GM21723 (cell line): ENCODE data around the gene AZU1.
"Not testable (repeated sequence)": the region's sequence is repeated elsewhere in the genome, so short reads cannot be mapped to it uniquely, and the experiment has no call there.

Experiments
- ATAC-seq: cut with Tn5 transposase; IDR thresholded peaks from one replicate; pipeline ENCODE4 v1.9.1; 2021; ENCODE audit warnings: mild to moderate bottlenecking, moderate library complexity; ENCODE audit not compliant: unreplicated experiment

The AZU1 gene

GRCh38 chr19:824885-825284, 2.8 kb upstream of the AZU1 start:
- no peak for ATAC-seq

GRCh38 chr19:825897-826644, 1.6 kb upstream of the AZU1 start:
- no peak for ATAC-seq

- ATAC-seq: no peak
These were observed 325 bp upstream of the AZU1 start for GRCh38 chr19:827314-827709.

- no peak for ATAC-seq
These were observed 1.6 kb downstream of the AZU1 start for GRCh38 chr19:829129-829758.

GRCh38 chr19:831407-832369, 4.1 kb downstream of the AZU1 start:
- ATAC-seq: no peak

GRCh38 chr19:834216-834615, 6.6 kb downstream of the AZU1 start:
- no peak for ATAC-seq

- no peak for ATAC-seq
These were observed 7.7 kb downstream of the AZU1 start for GRCh38 chr19:835210-835810.

- no peak for ATAC-seq
These were observed 13.0 kb downstream of the AZU1 start, which contains the start of gene PRTN3 for GRCh38 chr19:840519-841206. Gene PRTN3 (plus strand): TSS chr19:840999. CDS start chr19:841009, 10 bp downstream.

- not testable (repeated sequence) for ATAC-seq
These were observed 15.2 kb downstream of the AZU1 start for GRCh38 chr19:842802-843179.

GRCh38 chr19:843180-843835, 15.7 kb downstream of the AZU1 start:
- no peak for ATAC-seq

GRCh38 chr19:843836-844545, 16.4 kb downstream of the AZU1 start:
- ATAC-seq: no peak

- no peak for ATAC-seq
These were observed 16.9 kb downstream of the AZU1 start for GRCh38 chr19:844546-844971.

GRCh38 chr19:845707-846521, 18.3 kb downstream of the AZU1 start:
- no peak for ATAC-seq

- ATAC-seq: no peak
These were observed 20.8 kb downstream of the AZU1 start for GRCh38 chr19:848386-848921.

- not testable (repeated sequence) for ATAC-seq
These were observed 21.6 kb downstream of the AZU1 start for GRCh38 chr19:849195-849594.

- no peak for ATAC-seq
These were observed 22.8 kb downstream of the AZU1 start for GRCh38 chr19:850221-850978.

GRCh38 chr19:850979-851335, 23.3 kb downstream of the AZU1 start:
- ATAC-seq: no peak
